ENCODE data around the gene PPM1E.
A peak's percentile ranks its signal among the peaks of the same experiment; 100 is the strongest.
"Not testable (repeated sequence)": the region's sequence is repeated elsewhere in the genome, so short reads cannot be mapped to it uniquely, and the experiment has no call there.

The PPM1E gene

DNA sequence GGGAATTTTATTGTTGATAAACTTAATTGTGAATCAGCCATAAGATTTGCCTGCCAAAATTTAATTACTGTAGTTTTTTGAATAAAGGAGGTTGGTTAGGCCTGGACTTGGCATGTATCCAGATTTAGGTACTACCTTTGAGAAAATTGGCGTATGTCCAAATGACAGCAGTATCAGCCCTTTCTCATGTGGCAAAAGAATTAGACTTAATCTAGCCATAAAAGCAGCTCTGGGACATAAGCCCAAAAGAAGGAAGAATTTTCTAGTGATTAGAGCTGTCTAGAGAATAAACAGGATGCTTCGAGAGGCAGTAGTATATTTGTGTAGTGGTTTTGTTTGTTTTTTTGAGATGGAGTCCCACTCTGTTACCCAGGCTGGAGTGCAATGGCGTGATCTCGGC, 27.7 kb downstream of the PPM1E start:
- no peak for ATAC-seq

DNA sequence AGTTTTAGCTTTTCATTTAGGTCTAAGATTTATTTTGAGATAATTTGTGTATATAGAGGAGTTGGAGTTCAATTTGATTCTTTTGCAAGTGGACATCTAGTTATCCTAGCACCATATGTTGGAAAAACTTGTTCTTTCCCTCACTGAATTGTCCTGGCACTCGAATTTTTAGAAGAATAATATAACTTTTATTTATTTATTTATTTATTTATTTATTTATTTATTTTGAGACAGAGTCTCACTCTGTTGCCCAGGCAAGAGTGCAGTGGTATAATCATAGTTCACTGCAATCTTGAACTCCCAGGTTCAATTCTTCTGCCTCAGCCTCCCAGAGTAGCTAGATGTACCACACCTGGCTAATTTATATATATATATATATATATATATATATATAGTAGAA, 29.4 kb downstream of the PPM1E start:
- no peak for ATAC-seq

DNA sequence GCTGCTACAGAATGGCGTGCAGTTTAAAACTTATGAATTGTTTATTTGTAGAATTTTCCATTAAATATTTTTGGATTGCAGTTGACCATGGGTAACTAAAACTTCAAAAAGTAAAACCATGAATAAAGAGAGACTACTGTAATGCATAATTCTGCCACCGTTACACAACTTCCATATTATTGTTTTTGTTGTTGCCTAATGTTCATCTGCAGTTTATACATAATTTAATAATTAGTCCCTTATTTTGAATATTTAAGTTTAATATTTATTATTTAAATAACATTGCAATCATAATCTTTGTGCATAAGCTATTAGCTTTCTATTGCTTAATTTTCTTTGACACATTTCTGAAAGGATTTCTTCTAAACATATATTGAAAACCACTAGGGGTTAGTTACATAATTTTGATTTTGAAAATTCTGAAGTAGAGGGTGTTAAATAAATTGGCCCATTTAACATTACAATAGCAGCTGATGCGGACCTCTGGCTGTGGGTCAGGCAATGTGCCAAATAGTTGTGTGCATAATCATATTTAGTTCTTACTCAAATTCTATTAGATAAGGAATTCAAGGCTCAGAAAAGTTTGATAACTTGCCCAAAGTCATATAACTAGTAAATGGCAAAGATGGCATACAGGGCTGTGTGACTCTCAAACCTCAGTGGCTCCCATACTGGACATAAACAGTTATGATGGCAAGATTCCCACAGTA, 31.1 kb downstream of the PPM1E start:
- ATAC-seq: no peak

DNA sequence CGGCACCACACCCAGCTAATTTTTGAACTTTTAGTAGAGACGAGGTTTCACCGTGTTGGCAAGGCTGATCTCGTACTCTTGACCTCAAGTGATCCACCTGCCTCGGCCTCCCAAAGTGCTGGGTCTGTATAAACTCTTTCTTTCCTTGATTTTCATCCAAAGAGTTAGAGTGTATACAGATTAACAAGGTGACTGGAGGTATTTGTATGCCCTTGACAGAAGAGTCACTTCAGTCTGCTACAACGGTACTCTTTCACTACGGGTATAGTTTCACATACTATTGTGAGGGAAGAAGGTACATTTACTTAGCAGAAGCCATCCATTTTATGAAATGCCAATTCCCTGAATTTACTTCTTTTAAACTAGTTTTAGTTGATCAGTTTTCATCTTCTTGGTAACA, 32.5 kb downstream of the PPM1E start:
- ATAC-seq: no peak

DNA sequence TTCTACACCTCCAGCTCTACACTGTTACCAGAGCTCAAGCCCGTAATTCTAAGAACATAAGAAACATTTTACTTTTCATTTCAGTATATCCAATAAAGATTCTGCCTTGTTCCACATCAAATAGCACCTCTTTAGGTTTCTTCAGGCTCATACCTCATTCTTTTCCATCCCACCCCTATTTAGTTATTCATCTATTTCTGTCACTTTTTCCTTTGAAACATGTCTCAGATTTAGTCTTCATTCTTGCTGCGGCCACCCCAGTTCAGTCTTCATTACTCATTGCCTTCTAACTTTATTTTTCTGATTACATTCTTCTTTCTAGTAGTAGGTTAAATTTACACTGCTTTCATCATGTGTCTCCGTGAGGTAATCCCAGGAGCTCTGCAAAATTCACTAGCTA, 33.5 kb downstream of the PPM1E start:
- peak; percentile 71 to 79 for ATAC-seq

DNA sequence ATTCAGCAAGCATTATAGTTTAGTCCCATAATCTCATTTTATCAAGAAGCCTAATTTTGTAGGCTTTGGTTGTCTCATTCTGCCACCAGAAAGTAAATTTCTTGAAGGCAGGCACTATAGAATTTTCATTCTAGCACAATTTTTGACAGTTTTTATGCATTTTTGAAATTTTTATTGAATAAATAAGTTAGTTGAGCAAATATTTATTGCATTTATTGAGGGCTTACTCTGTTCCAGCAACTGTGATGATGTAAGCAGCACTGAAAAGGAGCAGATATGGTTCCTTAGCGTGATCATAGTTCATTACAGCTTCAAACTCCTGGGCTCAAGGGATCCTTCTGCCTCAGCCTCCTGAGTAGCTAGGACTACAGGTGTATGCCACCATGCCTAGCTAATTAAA, 34.2 kb downstream of the PPM1E start:
- no peak for ATAC-seq

DNA sequence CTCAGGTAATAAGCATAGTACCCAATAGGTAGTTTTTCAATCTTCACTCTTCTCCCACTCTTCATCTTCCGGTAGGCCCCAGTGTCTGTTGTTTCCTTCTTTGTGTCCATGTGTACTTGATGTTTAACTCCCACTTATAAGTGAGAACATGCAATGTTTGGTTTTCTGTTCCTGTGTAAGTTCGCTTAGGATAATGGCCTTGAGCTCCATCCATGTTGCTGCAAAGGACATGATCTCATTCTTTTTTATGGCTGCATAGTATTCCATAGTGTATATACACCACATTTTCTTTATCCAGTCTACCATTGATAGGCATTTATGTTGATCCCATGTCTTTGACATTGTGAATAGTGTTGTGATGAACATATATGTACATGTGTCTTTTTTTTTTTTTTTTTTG, 38.9 kb downstream of the PPM1E start:
- ATAC-seq: not testable (repeated sequence)

DNA sequence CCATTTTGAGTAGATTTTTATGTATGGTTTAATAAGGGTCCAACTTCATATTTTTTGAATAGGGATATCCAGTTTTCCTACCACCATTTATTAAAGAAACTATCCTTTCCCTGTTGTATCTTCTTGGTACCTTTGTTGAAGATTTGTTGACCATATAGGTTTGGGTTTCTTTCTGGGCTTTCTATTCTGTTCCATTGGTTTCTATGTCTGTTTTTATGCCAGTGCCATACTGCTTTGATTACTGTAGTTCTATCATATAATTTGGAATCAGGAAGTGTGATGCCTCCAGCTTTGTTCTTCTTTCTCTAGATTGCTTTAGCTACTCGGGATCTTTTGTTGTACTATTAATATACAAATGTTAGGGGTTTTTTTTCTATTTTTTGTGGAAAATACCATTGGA, 46.5 kb downstream of the PPM1E start:
- ATAC-seq: no peak

DNA sequence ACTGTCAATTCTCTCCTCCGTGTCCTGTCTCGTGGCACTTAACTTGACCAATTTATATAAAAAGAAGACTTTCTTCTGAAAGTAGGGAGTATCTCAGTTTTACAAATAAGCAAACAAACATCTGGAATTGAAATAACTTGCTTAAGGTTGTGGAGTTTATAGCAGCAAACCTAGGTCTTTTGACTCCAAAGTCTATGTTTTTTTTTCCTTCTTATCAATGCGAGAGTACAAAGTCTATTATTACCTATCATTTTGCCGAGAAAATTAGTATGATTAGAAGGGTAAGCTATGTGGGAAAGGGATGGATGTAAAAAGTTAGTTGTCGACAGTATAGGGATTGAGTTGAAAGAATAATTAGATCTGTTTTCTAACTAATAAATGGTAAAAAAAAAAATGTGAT, 50.4 kb downstream of the PPM1E start:
- no peak for ATAC-seq

DNA sequence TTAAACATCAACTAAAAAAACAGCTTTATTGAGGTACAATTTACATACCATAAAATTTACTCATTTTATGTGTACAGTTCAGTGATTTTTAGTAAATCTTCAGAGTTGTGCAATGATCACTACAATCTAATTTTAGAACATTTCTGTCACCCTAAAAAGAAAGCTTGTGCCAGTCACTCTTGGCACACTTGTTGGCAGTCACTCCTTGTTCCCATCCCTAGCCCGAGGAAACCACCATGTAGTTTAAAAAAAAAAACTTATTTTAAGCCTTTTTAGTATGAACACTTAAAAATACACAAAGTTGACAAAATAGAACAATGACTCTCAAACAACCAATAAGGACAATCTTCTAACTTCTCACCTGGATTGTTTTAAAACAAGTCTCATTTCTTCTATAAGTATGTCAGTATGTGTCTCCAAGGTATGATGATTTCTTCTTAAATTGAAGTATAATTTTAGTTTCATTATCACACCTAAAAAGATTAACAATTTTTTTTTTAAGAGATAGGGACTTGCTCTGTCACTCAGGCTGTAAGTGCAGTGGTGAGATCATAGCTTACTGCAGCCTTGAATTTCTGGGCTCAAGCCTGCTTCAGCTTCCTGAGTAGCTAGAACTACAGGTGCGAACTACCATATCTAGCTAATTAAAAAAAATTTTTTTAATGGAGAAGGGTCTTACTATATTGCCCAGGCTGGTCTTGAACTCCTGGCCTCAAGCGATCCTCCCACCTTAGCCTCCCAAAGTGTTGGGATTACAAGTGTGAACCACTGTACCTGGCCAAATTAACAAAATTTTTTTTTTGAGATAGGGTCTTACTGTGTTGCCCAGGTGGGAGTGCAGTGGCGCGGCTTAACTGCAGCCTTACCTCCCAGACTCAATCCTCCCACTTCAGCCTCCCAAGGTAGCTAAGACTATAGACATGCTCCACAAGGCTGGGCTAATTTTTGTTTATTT, 53.2 kb downstream of the PPM1E start:
- ATAC-seq: no peak

DNA sequence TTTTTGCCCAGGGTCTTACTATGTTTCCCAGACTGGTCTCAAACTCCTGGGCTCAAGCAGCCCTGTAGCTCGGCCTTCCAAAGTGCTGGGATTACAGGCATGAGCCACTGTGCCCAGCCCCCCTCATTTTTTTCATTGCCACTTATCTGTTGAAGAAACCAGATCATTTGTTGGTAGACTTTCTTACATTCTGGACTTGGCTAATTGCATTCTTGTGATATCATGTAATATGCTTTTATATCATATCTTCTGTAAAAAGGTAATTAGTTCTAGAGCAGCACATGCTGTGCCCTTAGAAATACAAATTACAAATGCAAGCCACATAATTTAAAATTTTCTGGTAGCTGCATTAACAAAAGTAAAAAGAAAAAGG, 53.9 kb downstream of the PPM1E start:
- ATAC-seq: no peak

DNA sequence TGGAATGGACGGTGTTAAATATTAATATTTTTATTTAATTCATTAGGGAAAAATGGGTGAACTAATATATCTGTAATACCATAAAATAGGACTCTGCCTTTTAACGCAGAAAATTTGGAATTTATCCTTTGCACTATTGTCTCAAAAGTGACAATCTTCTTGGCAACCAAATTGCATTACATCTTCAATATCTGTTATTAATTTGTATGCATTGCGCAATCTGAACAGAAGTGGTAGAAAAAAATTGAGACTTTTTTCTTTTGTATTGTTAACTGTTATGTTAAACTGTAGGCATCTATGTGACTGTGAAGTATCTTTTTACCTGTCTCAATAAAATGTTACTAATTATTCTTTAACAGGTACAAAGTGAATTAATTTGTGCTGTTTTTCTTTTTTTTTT, 55.6 kb downstream of the PPM1E start:
- ATAC-seq: no peak

DNA sequence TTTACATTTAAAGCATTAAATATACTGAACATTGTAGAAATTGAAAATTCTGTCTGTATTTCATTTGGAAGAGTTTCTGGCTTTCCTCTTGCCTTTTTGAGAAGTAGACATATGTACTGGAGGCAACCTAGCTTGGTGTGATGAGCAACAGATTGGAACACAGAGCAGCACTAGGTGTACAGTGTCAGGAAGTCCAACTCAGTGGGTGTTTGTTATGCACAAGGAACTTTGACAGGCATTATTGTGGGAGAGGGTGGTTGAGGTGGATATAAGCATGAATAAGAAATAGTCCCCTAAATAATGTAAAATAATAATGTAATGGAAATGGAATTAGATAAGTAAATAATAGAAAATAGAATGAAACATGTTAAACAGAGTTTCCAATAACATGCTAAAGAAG, 58.1 kb downstream of the PPM1E start:
- no peak for ATAC-seq

DNA sequence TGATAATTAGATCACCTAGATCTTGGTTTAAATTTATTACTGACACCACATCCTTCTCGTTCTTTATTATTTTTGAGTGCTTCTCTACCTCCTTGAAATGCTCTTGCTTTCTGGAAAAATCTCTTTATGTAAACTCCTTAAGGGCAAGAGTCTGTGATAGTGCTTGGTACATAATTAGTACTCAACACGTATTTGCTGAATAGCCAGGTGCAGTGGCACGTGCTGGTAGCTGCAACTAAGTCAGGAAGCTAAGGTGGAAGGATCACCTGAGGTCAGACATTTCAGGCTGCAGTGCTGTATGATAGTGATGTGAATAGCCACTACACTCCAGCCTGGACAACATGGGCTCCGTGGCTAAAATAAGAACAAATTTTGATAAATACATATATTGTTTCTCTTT, 63.0 kb downstream of the PPM1E start:
- no peak for ATAC-seq

DNA sequence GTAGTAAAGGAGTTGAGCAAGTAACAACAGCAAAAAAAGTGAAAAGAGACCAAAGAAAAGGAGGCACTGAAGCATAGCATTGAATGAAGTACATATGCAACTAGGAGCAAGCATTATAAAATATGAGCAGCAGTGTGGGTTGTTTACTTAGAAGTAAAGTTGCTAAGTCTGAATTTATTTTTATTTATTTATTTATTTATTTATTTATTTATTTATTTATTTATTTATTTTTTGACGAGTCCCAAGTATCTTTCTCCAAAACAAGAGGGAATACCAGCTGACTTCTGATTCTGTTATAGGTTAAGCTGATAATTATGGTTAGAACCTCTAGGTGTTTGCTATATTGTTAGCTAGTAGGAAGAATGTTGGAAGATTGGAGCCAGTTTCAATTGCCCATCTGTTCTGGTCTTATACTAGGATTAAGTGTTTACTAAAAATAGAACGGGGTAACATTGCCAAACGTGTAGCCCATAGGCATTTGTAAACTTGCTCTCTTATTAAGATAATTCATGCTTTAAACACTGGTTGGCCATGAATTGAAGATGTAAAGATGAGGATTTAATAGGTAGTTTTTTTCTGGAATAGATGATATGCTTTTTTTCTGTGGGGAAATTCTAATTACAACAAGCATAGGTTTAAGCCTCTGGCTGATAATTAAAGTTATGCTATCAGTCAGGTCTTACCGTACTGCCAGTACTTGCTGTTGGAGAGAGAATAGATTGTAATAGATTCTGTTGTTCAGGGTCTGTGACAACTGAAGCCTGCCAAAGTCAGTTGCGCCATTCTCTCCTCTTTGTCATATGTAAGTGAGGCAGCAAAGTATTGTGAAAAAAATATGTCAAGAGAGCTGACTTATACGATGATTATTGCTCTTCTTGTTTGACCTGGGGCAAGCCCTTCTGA, 66.7 kb downstream of the PPM1E start:
- no peak for ATAC-seq

DNA sequence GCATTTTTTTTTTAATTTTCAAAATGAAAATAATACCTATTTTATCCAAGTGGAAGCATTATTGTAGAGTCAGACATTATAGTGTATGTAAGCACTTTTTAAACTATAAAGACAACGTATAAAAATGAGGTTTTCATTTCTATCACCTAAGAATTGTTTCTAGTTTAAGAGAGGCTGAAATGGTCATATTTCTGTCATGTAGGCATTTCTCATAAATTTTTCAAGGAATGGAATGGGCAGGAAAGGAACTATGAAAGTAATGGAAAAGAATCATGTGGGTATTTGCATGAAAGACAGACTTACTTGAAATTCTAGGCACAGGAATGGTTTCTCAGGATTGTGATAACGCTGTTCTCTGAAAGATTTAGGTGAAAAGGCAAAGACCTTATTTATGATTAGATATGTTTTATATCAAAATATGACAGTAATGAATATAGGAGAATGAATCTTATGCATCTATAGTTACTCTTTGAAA, 67.4 kb downstream of the PPM1E start:
- ATAC-seq: no peak

DNA sequence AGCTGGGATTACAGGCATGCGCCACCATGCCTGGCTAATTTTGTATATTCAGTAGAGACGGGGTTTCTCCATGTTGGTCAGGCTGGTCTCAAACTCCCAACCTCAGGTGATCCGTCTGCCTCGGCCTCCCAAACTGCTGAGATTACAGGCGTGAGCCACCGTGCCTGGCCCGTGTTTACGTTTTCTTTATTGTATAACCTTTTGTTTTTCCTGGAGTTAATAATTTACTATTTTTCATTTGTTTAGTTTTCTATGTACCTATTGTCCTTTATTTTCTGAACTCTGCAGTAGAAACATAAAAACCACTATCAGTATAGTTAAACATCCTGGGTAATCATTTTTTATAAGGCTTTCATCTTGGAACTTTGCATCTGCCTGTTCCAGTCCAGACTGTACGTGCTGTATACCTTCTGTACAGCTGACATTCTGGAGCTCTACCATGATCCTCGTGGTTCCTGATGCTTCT, 73.6 kb downstream of the PPM1E start:
- no peak for ATAC-seq

DNA sequence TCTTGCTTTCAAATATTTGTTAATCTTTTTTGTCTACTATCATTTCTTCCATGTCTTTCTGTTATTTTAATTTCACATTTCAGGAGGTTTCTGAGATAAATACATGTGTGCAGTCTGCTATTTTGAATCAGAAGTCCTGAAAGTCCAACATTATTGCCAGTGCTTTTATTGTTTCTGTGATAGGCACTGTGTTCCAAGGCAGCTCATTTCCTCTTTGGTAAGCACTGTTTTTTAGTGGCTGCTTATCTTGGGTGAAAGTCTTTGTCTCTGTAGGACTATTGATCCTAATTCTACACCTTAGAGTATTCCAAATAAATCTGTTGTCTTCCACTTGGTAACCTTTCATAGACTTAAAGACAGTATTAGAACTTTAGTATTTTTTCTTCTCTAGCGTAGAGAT, 76.1 kb downstream of the PPM1E start:
- ATAC-seq: no peak

DNA sequence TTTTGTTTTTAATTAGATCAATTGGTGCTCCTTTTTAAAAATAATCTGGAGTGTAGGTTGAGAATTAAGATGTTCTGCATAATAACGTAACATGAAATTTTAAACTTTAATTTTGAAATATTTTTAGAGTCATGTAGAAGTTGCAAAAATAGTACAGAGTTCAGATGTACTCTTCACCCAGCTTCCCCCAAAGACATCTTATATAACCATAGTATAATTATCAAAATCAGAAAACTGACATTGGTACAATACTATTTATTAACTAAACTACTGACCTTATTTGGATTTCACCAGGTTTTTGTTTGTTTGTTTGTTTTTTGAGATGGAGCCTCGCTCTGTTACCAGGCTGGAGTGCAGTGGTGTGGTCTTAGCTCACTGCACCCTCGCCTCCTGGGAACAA, 76.9 kb downstream of the PPM1E start:
- ATAC-seq: no peak

DNA sequence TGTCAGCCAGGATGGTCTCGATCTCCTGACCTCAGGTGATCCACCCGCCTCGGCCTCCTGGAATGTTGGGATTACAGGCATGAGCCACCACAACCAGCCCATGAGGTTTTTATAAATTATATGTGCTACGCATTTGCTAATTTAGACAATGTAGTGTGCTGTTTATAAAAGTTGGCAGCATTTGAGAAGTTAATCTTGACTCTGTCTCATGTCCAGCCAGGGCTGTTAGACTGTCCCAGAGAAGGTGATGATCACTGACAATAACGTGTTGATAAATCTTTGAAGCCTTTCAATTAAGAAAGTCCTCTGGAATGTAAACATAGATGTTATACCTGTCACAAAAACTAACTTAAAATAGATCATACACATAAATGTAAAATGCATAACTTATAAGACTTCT, 82.0 kb downstream of the PPM1E start:
- no peak for ATAC-seq

DNA sequence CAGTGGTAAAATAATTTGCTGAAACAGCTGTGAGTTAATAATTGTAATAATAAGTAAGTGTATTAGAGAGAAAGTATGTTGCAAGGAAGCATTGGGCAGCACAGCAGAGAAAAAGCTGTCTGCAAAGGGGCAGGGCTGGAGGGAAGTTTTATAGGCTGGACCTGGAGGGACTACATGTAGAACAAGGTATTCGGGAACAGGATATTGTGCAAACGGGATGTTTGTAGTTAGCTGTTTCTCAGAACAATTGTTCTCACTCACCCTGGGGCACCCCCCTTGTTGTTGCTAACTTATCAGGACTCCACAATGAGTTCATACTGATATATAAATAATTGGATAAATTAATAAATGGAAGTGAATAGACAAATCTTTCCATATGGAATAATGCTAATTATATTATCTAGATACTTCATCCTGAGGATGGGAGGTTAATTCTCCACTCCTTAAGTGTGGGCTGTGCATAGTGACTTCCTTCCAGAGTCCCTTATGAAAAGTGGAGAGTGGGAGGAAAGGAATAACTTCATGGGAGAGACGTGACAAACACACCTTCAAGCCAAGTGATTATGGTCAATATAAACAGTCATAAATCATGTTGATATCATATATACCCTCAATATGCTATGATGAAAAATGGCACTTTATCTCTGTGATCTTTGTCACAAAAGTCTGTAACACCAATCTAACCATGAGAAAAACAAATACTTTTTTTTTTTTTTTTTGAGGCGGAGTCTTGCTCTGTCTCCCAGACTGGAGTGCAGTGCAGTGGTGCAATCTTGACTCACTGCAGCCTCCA, 85.4 kb downstream of the PPM1E start:
- ATAC-seq: no peak

DNA sequence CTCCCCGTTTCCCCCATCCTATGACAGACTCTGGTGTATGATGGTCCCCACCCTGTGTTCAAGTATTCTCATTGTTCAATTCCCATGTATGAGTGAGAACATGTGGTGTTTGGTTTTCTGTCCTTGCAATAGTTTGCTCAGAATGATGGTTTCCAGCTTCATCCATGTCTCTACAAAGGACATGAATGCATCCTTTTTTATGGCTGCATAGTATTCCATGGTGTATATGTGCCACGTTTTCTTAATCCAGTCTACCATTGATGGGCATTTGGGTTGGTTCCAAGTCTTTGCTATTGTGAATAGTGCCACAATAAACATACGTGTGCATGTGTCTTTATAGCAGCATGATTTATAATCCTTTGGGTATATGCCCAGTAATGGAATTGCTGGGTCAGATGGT, 90.8 kb downstream of the PPM1E start:
- ATAC-seq: not testable (repeated sequence)
